GM18907 (cell line): ENCODE results near the gene PBX1.
"Not testable (repeated sequence)": the region's sequence is repeated elsewhere in the genome, so short reads cannot be mapped to it uniquely, and the experiment has no call there.

ENCODE experiments used
- ATAC-seq: cut with Tn5 transposase; IDR thresholded peaks from one replicate; pipeline ENCODE4 v1.9.1; 2021; ENCODE audit warnings: mild to moderate bottlenecking, moderate library complexity; ENCODE audit not compliant: unreplicated experiment

The PBX1 gene

GRCh38 chr1:164589961-164590507 lies 31.1 kb downstream of the PBX1 start:
- ATAC-seq: no peak

- no peak for ATAC-seq
These were observed 31.6 kb downstream of the PBX1 start for GRCh38 chr1:164590592-164590991.

GRCh38 chr1:164591858-164592257 lies 32.9 kb downstream of the PBX1 start:
- no peak for ATAC-seq

GRCh38 chr1:164592634-164593033 lies 33.6 kb downstream of the PBX1 start:
- no peak for ATAC-seq

- ATAC-seq: no peak
These were observed 36.2 kb downstream of the PBX1 start for GRCh38 chr1:164595212-164595611.

- ATAC-seq: no peak
These were observed 37.2 kb downstream of the PBX1 start for GRCh38 chr1:164596172-164596571.

GRCh38 chr1:164598719-164599118 lies 39.7 kb downstream of the PBX1 start:
- ATAC-seq: no peak

GRCh38 chr1:164599272-164599671 lies 40.3 kb downstream of the PBX1 start:
- ATAC-seq: no peak

- ATAC-seq: no peak
These were observed 42.6 kb downstream of the PBX1 start for GRCh38 chr1:164601399-164602100.

GRCh38 chr1:164602101-164602422 lies 43.1 kb downstream of the PBX1 start:
- ATAC-seq: no peak

- ATAC-seq: no peak
These were observed 43.6 kb downstream of the PBX1 start for GRCh38 chr1:164602480-164603093.

GRCh38 chr1:164603805-164604204 lies 44.8 kb downstream of the PBX1 start:
- ATAC-seq: not testable (repeated sequence)

- ATAC-seq: no peak
These were observed 45.6 kb downstream of the PBX1 start for GRCh38 chr1:164604541-164604940.

GRCh38 chr1:164605254-164606091 lies 46.5 kb downstream of the PBX1 start:
- no peak for ATAC-seq

- ATAC-seq: no peak
These were observed 48.4 kb downstream of the PBX1 start for GRCh38 chr1:164607351-164607750.

- ATAC-seq: no peak
These were observed 49.7 kb downstream of the PBX1 start for GRCh38 chr1:164608651-164609057.

GRCh38 chr1:164609089-164609488 lies 50.1 kb downstream of the PBX1 start:
- ATAC-seq: no peak

GRCh38 chr1:164610538-164611222 lies 51.7 kb downstream of the PBX1 start:
- no peak for ATAC-seq

- no peak for ATAC-seq
These were observed 53.0 kb downstream of the PBX1 start for GRCh38 chr1:164611754-164612642.

- ATAC-seq: no peak
These were observed 54.2 kb downstream of the PBX1 start for GRCh38 chr1:164613176-164613575.
